Lower leg skin (tissue), 3 donors: ENCODE results near the gene TBC1D22A.

ENCODE experiments used
- CTCF ChIP-seq, 3 donors: fragments of 450-650 bp; IDR thresholded peaks; one replicate each; pipeline ENCODE4 v1.5.1; 2016; ENCODE audit warnings: antibody characterized with exemption in 3 of 3, mild to moderate bottlenecking in 3 of 3, moderate library complexity in 2 of 3
- POLR2A ChIP-seq, 2 donors: fragments of 450-650 bp; IDR thresholded peaks; one replicate each; pipeline ENCODE4 v1.6.1; 2016 to 2017; ENCODE audit warnings: antibody characterized with exemption in 2 of 2, mild to moderate bottlenecking in 1 of 2, moderate library complexity in 1 of 2

GRCh38 chr22:47159592-47159991 lies 397.1 kb downstream of the TBC1D22A start:
- TF ChIP-seq CTCF (IDR thresholded peaks at IDR 0.05) (peak in 1 of 3 donors; percentile 30), POLR2A (IDR thresholded peaks at IDR 0.05) (no peak)
